Activated CD4-positive, alpha-beta T cell treated with anti-CD3 and anti-CD28 coated beads for 48 hours (primary cell): ENCODE results near the gene SLC16A6.
"Not testable (repeated sequence)": the region's sequence is repeated elsewhere in the genome, so short reads cannot be mapped to it uniquely, and the experiment has no call there.

ENCODE experiments used
- DNase-seq: peaks from one replicate; pipeline ENCODE4 v3.0.0-alpha.2; 2020

Gene SLC16A6

GRCh38 chr17:68290955-68291835 is at the start of gene SLC16A6, which contains the start of gene ARSG:
Gene SLC16A6 (minus strand): TSS chr17:68291127. CDS start chr17:68278320, 12,807 bp downstream.
Gene ARSG (plus strand): TSS chr17:68291495. CDS start chr17:68307494, 15,999 bp downstream.
- DNase-seq: peak; percentile 85

DNA sequence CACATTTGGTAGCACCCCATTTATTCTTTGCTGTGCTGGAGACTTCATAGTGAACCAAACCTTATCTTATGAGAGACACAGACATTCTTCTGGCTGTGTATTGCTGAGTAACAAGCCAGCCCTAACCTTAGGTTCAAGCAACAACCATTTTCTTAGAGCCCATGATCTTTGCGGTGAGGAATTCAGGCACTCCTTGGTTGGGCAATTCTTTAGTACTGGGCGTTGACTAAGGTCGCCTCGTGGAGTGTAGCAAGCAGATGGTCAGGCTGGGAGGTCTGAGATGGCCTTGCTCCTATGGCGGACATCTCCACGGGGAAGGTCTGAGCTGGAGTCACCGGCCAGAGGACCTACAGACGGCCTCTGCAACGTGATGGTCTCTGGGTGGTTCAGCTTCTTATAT is 43.5 kb upstream of the SLC16A6 start:
- no peak for DNase-seq

- DNase-seq: not testable (repeated sequence)
Measured at GRCh38 chr17:68331932-68332331, 41.0 kb upstream of the SLC16A6 start.

DNA sequence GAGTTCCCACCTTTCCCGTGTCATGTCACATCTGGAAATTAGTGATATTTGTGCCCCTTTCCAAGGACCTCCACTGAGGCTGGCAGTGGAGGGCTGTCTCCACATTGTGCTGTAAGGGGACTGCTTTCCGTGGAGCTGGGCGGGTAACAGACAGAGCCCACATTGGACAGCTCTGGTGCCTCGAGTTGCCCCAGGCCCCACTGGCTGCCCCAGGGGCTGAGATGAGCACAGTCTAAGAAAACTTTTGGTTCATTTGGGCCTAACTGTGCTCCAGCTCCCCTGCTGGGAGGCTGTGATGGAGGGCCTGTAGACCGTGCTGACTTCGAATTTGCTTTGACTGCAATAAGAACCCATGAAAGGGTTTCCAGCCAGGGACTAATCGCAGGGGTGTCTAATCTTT is 38.4 kb upstream of the SLC16A6 start:
- no peak for DNase-seq

DNA sequence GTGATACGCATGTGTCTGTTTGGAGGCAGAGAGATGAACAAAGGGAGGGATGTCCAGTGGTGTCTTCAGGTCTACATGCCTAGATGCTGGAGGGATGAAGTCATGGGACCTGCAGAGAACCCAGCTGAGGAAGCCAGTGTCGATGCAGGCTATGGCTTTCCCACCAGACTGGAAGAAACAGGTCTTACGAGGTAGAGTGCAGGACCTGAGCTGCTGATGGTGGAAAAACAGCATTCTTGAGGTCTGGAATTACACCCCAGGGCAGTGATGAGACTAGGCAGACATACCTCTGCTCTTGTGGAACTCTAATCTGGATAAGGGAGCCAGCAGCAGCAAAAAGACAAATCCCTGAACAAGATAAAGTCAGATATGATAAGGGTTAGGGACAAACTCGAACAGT is 37.7 kb upstream of the SLC16A6 start:
- no peak for DNase-seq

DNA sequence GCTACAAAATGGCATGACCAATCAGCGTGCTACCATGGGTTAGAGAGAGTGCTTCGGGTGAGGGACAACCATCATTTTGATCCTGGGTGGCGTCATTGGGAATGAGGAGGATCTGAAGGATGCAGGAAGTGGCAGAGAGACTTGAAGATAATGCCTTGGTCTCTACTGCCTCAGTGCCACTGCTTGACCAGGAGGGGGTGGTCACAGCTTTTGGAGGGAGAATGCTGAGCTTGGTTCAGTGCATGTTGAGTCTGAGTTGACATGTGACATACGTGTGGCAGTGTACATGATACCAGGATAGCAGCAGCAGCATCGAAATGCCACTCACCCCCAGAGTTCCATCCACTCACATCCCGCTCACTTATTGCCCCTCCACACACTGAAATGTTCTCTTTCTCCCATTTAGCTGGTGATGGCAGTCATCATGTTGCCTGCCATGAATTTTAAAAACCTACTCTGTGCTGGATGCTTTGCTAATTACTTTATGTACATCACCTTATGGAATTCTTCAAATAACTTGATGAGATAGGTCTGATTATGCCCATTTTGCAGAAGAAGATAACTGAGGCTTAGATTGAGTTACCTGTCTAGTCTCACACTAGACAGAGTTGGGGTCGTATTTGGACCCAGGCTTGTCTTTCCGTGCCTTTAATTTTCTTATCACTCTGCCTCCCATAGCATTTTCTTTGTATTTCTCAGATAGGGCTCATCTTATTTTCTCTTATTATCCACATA is 37.1 kb upstream of the SLC16A6 start:
- DNase-seq: peak; percentile 15

DNA sequence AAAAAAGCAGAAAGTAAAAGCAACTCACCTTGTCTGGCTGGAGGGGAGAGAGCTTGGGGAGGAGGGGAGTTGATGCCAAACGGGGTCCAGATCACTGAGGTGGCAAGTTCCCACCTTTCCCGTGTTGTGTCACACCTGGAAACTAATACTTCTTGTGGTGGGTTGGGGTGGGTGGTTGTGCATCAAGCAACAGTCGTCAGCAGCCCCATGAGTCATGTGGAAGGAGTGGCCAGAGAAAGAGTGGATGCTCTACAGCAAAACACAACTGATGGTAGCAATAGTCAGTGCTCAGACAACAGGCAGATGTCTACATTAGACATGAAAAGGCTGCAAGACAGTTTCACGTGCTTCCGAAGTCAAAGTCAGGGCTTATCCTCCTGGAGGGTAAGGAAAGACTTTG is 35.8 kb upstream of the SLC16A6 start:
- peak; percentile 48 for DNase-seq

- no peak for DNase-seq
Measured at GRCh38 chr17:68325961-68326360, 35.0 kb upstream of the SLC16A6 start.

GRCh38 chr17:68324654-68325336 is 33.9 kb upstream of the SLC16A6 start:
- no peak for DNase-seq

- no peak for DNase-seq
Measured at GRCh38 chr17:68324114-68324513, 33.2 kb upstream of the SLC16A6 start.

DNA sequence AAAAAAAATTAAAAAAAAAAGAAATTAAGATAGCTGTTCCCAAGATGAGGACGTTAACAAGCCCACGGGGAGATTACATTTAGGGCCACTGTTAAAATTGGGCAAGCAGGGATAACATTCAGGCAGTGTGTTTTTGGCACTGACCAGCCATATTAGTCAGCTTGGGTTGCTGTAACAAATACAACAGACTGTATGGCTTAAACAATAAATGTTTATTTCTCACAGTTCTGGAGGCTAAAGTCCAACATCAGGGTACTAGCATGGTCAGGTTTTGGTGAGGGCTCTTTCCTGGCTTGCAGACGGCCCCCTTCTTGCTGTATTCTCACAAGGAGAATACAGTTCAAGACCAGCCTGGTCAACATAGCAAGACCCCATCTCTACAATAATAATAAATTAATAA is 31.7 kb upstream of the SLC16A6 start:
- DNase-seq: no peak

GRCh38 chr17:68321556-68321954 is 30.6 kb upstream of the SLC16A6 start:
- DNase-seq: no peak

GRCh38 chr17:68320943-68321555 is 30.1 kb upstream of the SLC16A6 start:
- DNase-seq: no peak

GRCh38 chr17:68320311-68320865 is 29.5 kb upstream of the SLC16A6 start:
- no peak for DNase-seq

- no peak for DNase-seq
Measured at GRCh38 chr17:68319410-68320162, 28.7 kb upstream of the SLC16A6 start.

DNA sequence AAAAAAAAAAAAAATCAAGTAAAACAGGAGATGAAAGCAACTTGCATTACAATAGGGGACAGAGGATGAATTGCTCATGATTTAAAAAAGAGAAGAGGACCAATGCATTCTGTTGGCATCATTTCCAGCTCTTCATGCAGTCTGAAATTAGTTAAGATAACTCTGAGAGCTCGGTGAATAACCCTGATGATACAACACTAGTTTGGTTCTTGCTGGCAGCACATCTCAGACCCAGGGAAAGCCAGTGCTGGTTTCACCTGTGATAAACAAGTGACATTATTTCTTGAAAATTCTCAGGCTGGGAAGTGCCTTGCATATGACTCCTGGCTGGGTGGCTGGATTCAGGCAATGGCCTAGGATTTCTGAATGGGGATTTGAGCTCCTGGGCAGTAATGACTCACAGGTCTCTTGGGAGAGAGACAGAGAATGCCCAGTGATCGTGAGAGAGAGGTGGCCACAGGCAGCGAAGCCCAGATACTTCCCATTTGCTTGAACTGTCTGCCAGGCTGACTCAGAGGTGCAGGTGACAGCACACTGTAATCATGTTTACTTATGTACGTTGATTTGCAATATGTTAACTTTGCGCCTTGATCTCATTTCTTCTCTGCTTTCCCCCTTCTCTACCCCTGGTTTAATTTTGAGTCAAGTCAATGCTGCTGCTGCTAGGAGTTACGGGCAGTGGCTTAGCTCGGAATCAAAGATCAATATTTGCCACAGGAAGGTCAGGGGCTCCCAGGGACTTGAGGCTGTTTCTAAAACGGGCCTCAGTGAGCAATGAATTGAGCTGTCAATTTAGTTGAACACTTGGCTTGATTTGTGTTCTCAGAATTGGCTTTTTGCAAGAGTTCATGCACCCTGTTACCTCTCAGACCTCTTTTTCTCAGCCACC is 27.4 kb upstream of the SLC16A6 start:
- no peak for DNase-seq

- DNase-seq: no peak
Measured at GRCh38 chr17:68317458-68317857, 26.5 kb upstream of the SLC16A6 start.

- no peak for DNase-seq
Measured at GRCh38 chr17:68315930-68316329, 25.0 kb upstream of the SLC16A6 start.

DNA sequence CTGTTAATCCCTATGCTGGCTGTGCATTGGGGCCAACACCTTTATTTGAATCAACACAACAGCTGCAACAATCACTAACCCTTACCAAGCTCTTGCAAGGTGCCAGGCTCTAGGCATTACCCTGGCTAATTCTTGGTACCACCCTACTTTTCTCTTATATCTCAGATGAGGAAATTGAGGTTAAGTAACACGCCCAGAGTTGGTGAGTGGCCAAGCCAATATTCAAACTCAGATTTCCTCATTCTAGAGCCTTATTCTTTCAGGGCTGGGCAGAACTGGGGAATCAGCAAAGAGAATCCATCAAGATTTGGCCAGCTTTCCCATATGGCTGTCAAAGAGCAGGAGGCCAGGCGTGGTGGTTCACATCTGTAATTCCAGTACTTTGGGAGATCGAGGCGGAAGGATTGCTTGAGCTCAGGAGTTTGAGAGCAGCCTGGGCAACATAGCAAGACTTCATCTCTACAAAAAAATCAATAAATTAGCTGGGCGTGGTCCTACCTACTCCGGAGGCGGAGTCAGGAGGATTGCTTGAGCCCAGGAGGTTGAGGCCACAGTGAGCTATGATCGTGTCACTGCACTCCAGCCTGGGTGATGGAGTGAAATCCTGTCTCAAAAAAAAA is 24.1 kb upstream of the SLC16A6 start:
- no peak for DNase-seq

- peak; percentile 45 for DNase-seq
Measured at GRCh38 chr17:68310152-68310551, 19.2 kb upstream of the SLC16A6 start.
